Lung (tissue), 12 donors: ENCODE data around the gene RASGRF1. TPM values are rescaled to one million over a fixed set of nuclear protein-coding genes. Genes with fewer than 3 reads are reported as not detected.

Source experiments
- ATAC-seq: fragments of 200-7000 bp; cut with Tn5 transposase; one replicate; pipeline ENCODE4 v1.9.1; 2020; ENCODE audit warnings: moderate number of reproducible peaks; ENCODE audit not compliant: insufficient read depth, low FRiP score
- DNase-seq, 3 donors: peaks; one replicate each; pipeline ENCODE4 v3.0.0-alpha.2; 2013 to 2017
- H3K27ac ChIP-seq, 2 donors: one replicate each; pipeline ENCODE4 v1.5.1; 2013; ENCODE audit warnings: mild to moderate bottlenecking in 2 of 2, moderate library complexity in 2 of 2, control low read depth in 1 of 2, inconsistent platforms in 1 of 2, low read depth in 1 of 2, low read length in 1 of 2
- H3K27me3 ChIP-seq, 3 donors: one replicate each; pipeline ENCODE4 v1.5.1; 2013; ENCODE audit warnings: low read length in 2 of 3; ENCODE audit not compliant: control insufficient read depth in 3 of 3, insufficient read depth in 3 of 3
- H3K36me3 ChIP-seq, 4 donors: one replicate each; pipeline ENCODE4 v1.5.1; 2013; ENCODE audit warnings: low read length in 4 of 4, mild to moderate bottlenecking in 1 of 4, moderate library complexity in 1 of 4; ENCODE audit not compliant: control insufficient read depth in 4 of 4, insufficient read depth in 4 of 4
- H3K4me1 ChIP-seq, 5 donors: one replicate each; pipeline ENCODE4 v1.5.1; 2013; ENCODE audit warnings: low read length in 5 of 5, mild to moderate bottlenecking in 2 of 5, moderate library complexity in 1 of 5; ENCODE audit not compliant: control insufficient read depth in 5 of 5, insufficient read depth in 5 of 5
- H3K4me3 ChIP-seq: one replicate; pipeline ENCODE4 v1.5.1; 2013; ENCODE audit warnings: mild to moderate bottlenecking, control low read depth, moderate library complexity
- H3K9ac ChIP-seq, 2 donors: one replicate each; pipeline ENCODE4 v1.5.1; 2013; ENCODE audit warnings: low read length in 2 of 2, control low read depth in 1 of 2; ENCODE audit not compliant: insufficient read depth in 1 of 2
- H3K9me3 ChIP-seq, 4 donors: one replicate each; pipeline ENCODE4 v1.5.1; 2013; ENCODE audit warnings: low read length in 3 of 4, mild to moderate bottlenecking in 1 of 4, moderate library complexity in 1 of 4; ENCODE audit not compliant: control insufficient read depth in 4 of 4, insufficient read depth in 3 of 4
- WGBS, 2 donors: extraction: QIAGEN DNeasy Blood & Tissue Kit; methylation state at CpG; one replicate each; pipeline ENCODE4 v1.1.7; 2013; 5-methylcytosine and 5-hydroxymethylcytosine counted together
- polyA plus RNA-seq, 2 donors: library from polyadenylated mRNA; stranded (reverse); fragments of 200-250 nt; gene quantifications; one replicate each; pipeline ENCODE4 v1.2.1, GENCODE V29; 2013
- total RNA-seq, 2 donors: library from RNA; depleted of rRNA in 1 of 2; stranded (reverse); fragments of >200 nt in 1 of 2; gene quantifications; one replicate each; pipeline ENCODE4 v1.2.1, GENCODE V29; 2014 to 2021
- TF ChIP-seq, protein P1 (sequence below): IDR thresholded peaks from 2 replicates; pipeline ENCODE4 v1.5.1; 2012; ENCODE audit warnings: mild to moderate bottlenecking; ENCODE audit errors: control extremely low read depth, extremely low read depth
- donor health status: control.
- donor health status: control.
- donor health status: Bipolar disorder and iron deficiency.
- donor health status: healthy.
- donor health status: DM: yes; HTN: yes; CAD: no.

RASGRF1 gene
- total and polyA plus RNA-seq, 4 donors, result 10.9 to 71.2 (median 24.6) TPM

DNA sequence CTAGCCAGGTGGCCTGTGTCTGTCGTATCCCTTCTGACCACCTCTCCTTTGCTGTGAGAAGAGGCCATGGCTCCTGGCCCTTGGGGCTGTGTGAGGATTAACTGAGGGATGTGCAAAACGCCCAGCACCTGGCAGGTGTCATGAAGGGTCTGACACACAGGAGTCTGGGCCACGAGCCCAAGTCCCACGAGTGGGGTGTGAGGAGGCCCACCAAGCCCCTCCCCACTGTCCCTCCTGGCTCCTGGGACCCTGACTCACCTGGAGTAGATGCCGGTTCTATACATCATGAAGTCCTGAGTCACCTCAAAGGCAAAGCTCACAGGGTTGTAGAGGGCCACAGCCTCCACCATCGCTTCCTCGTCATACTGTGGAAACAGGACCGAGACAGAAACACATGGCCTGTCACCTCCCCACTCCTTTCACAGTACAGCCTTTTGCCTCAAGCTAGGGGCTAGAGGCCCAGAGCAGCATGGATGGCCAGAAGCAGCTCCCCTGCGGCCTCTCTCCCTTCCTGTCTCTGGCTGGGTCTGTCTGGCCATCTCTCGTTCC, 165.4 kb downstream of the RASGRF1 start:
- DNase-seq, result no peak
- ATAC-seq, result no peak
- Histone ChIP-seq H3K27ac (no peak overlapping the region), H3K27me3 (no peaks in the 10 kb centered on the region), H3K36me3 (peaks cover 7 to 67% (median 14%) of the 10 kb centered on the region in 4 donors), H3K9me3 (peaks cover 0 to 2% (median 0%) of the 10 kb centered on the region in 4 donors), H3K9ac (no peak overlapping the region), H3K4me3 (no peak overlapping the region), H3K4me1 (peaks cover 0 to 15% (median 3%) of the 10 kb centered on the region in 5 donors)
- TF ChIP-seq, protein P1, sequence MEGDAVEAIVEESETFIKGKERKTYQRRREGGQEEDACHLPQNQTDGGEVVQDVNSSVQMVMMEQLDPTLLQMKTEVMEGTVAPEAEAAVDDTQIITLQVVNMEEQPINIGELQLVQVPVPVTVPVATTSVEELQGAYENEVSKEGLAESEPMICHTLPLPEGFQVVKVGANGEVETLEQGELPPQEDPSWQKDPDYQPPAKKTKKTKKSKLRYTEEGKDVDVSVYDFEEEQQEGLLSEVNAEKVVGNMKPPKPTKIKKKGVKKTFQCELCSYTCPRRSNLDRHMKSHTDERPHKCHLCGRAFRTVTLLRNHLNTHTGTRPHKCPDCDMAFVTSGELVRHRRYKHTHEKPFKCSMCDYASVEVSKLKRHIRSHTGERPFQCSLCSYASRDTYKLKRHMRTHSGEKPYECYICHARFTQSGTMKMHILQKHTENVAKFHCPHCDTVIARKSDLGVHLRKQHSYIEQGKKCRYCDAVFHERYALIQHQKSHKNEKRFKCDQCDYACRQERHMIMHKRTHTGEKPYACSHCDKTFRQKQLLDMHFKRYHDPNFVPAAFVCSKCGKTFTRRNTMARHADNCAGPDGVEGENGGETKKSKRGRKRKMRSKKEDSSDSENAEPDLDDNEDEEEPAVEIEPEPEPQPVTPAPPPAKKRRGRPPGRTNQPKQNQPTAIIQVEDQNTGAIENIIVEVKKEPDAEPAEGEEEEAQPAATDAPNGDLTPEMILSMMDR, result no peak
- WGBS, 2 donors, result 76 to 83% methylated on average over 10 of the region's 10 CpGs

DNA sequence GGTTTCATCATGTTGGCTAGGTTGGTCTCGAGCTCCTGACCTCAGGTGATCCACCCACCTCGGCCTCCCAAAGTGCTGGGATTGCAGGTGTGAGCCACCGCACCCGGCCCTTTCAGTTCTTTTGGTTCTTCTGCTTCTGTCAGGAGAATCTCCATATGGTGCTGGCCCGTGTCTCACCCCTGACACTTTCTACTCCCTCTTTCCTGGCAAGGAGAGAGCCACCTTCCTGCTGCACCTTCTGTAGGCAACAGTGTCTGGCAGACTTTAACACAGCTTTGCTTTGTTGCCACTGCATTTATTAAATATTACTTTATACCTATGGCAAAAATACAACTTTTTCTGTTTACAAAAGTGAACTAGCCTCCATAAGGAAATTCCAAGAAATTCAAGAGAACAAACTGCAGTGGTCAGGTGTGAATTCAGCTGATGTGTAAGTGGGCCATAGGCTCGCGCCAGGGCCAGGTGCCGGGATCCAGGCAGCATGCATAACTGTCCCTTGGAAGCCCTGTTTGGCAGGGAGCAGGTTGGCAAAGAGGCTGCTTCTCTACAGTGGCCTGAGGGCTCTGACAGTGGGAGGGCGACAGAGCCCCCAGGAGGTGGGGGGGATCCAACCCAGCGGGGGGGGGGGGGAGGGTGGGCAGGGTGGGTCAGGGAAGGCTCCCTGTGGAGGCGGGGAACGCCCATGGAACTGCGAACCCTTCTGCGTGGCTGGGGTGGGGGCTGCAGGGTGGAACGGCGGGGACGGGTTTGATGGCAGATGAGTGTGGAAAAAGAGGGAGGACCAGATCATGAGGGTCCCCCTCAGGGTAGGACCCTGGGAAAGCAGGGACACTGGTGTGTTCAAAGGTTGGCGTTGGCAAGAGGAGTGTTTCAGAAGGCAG, 166.9 kb downstream of the RASGRF1 start:
- Histone ChIP-seq H3K4me1 (peaks cover 0 to 15% (median 3%) of the 10 kb centered on the region in 5 donors), H3K27ac (no peak overlapping the region), H3K4me3 (no peak overlapping the region), H3K36me3 (peaks cover 7 to 65% (median 20%) of the 10 kb centered on the region in 4 donors), H3K9me3 (peaks cover 0 to 2% (median 0%) of the 10 kb centered on the region in 4 donors), H3K9ac (no peak overlapping the region), H3K27me3 (no peaks in the 10 kb centered on the region)
- WGBS, 2 donors, result 93 to 94% methylated on average over 15 to 17 of the region's 18 CpGs
- DNase-seq (no peak), ATAC-seq (no peak)
- TF ChIP-seq, protein P1, result no peak

DNA sequence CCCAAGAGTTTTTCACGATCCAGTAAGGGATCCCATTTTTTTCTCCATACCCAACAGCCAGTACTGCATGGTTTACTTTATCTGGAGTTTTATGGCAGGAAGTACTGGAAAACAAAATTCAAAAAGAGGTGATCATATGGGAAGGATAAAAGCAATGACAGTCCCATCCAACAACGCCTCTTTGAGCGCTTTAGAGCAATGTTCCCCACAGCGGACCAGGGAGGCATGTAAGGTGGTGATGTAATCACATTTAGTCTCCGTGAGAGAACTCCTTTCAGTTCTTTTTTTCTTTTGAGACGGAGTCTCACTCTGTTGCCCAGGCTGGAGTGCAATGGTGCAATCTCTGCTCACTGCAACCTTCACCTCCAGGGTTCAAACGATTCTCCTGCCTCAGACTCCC, 167.6 kb downstream of the RASGRF1 start:
- H3K27ac ChIP-seq, result no peak overlapping the region
- TF ChIP-seq, protein P1, result no peak
- no peaks in the 10 kb centered on the region for H3K27me3 ChIP-seq
- DNase-seq (peak in 1 of 3 donors; percentile 63), ATAC-seq (no peak)
- H3K9me3 ChIP-seq, result peaks cover 0 to 2% (median 0%) of the 10 kb centered on the region in 4 donors
- peaks cover 0 to 15% (median 3%) of the 10 kb centered on the region in 5 donors for H3K4me1 ChIP-seq
- no peak overlapping the region for H3K4me3 ChIP-seq
- H3K9ac ChIP-seq, result no peak overlapping the region
- peaks cover 7 to 60% (median 20%) of the 10 kb centered on the region in 4 donors for H3K36me3 ChIP-seq
- 57 to 67% methylated on average over 7 of the region's 7 CpGs for WGBS, 2 donors
